B cell (primary cell): ENCODE data around the gene LSM12. TPM values are rescaled to one million over a fixed set of nuclear protein-coding genes. Genes with fewer than 3 reads are reported as not detected.
A peak's percentile ranks its signal among the peaks of the same experiment; 100 is the strongest.

Source experiments
- ATAC-seq: fragments of 200-7000 bp; cut with Tn5 transposase; one replicate; pipeline ENCODE4 v1.10.0; 2021; ENCODE audit warnings: low read depth, mild to moderate bottlenecking, moderate number of reproducible peaks, moderate library complexity
- CTCF ChIA-PET: fragments of 350-600 bp; sonication (Branson Sonifier 250); formaldehyde crosslinking; loops from one replicate; lab custom pipeline; 2021; ENCODE audit warnings: antibody characterized with exemption, inconsistent platforms; lab: Charles Lee
- POLR2A ChIA-PET: fragments of 350-600 bp; sonication (Branson Sonifier 250); formaldehyde crosslinking; loops from one replicate; lab custom pipeline; 2021; ENCODE audit warnings: antibody characterized with exemption; lab: Charles Lee
- DNase-seq: peaks from one replicate; pipeline ENCODE4 v3.0.0; 2013
- H2AFZ ChIP-seq: 2 replicates; pipeline ENCODE4 v1.6.1; 2012; ENCODE audit warnings: mild to moderate bottlenecking, low read depth, low read length; ENCODE audit not compliant: insufficient read depth, poor library complexity, severe bottlenecking
- H3K27ac ChIP-seq, 2 donors: 1 replicate in 1 of 2; 2 replicates in 1 of 2; pipeline ENCODE4 v1.5.1; 2012 to 2013; ENCODE audit warnings: low read length in 2 of 2, mild to moderate bottlenecking in 2 of 2, moderate library complexity in 1 of 2
- H3K27me3 ChIP-seq, 4 experiments: fragments of 200-600 bp in 1 of 4; sonication (generic) in 1 of 4; replicated peaks in 1 of 4; 1 replicate in 2 of 4; 2 replicates in 2 of 4; pipeline versions ENCODE4 v1.6.1 to v1.7.0; 2013 to 2016; ENCODE audit warnings: low read length in 3 of 4, mild to moderate bottlenecking in 2 of 4, mixed read lengths in 1 of 4, moderate library complexity in 1 of 4; ENCODE audit not compliant: insufficient read depth in 4 of 4, control insufficient read depth in 3 of 4; ENCODE audit errors: control extremely low read depth in 1 of 4
- H3K36me3 ChIP-seq, 2 experiments: replicated peaks in 1 of 2; 1 replicate in 1 of 2; 2 replicates in 1 of 2; pipeline versions ENCODE4 v1.6.1 to v1.7.1; 2013; ENCODE audit warnings: low read length in 1 of 2; ENCODE audit not compliant: insufficient read depth in 2 of 2, control insufficient read depth in 1 of 2; ENCODE audit errors: control extremely low read depth in 1 of 2, extremely low read depth in 1 of 2
- H3K4me1 ChIP-seq, 2 donors: fragments of 200-600 bp in 1 of 2; sonication (generic) in 1 of 2; 1 replicate in 1 of 2; 2 replicates in 1 of 2; pipeline versions ENCODE4 v1.5.1 to v1.6.1; 2013 to 2017; ENCODE audit warnings: low read length in 2 of 2; ENCODE audit not compliant: control insufficient read depth in 2 of 2, insufficient read depth in 2 of 2
- H3K4me2 ChIP-seq: replicated peaks from 2 replicates; pipeline ENCODE3; 2012; ENCODE audit warnings: mild to moderate bottlenecking, low read depth, low read length; ENCODE audit not compliant: poor library complexity, severe bottlenecking
- H3K4me3 ChIP-seq, 5 experiments: fragments of 200-600 bp in 1 of 5; sonication (generic) in 1 of 5; 1 replicate in 3 of 5; 2 replicates in 2 of 5; pipeline versions ENCODE4 v1.5.1 to v1.7.0; 2011 to 2016; ENCODE audit warnings: low read length in 4 of 5, mild to moderate bottlenecking in 4 of 5, low read depth in 2 of 5, control low read depth in 1 of 5, moderate library complexity in 1 of 5; ENCODE audit not compliant: insufficient read depth in 1 of 5; ENCODE audit errors: control extremely low read depth in 1 of 5, extremely low read depth in 1 of 5
- H3K79me2 ChIP-seq: fragments of 200-600 bp; sonication (generic); one replicate; pipeline ENCODE4 v1.6.0; 2016; ENCODE audit warnings: low read length; ENCODE audit not compliant: control insufficient read depth, insufficient read depth
- H3K9ac ChIP-seq: fragments of 200-600 bp; sonication (generic); 2 replicates; pipeline ENCODE4 v1.6.1; 2017; ENCODE audit warnings: mild to moderate bottlenecking, low read length, moderate library complexity
- H3K9me3 ChIP-seq, 3 donors: one replicate each; pipeline versions ENCODE4 v1.6.1 to v1.7.1; 2013; ENCODE audit warnings: low read length in 2 of 3; ENCODE audit not compliant: control insufficient read depth in 2 of 3, insufficient read depth in 1 of 3; ENCODE audit errors: control extremely low read depth in 1 of 3
- H4K20me1 ChIP-seq: 2 replicates; pipeline ENCODE4 v1.6.0; 2012; ENCODE audit warnings: mild to moderate bottlenecking, low read length; ENCODE audit not compliant: insufficient read depth, control insufficient read depth, poor library complexity, severe bottlenecking
- H3K27ac Mint-ChIP-seq: one replicate; pipeline ENCODE4 v1.8.0; 2021; ENCODE audit warnings: mixed read lengths
- H3K27me3 Mint-ChIP-seq: one replicate; pipeline ENCODE4 v1.8.0; 2021; ENCODE audit warnings: mixed read lengths
- H3K4me1 Mint-ChIP-seq: one replicate; pipeline ENCODE4 v1.8.0; 2021; ENCODE audit warnings: mixed read lengths
- H3K4me3 Mint-ChIP-seq: one replicate; pipeline ENCODE4 v1.8.0; 2021; ENCODE audit warnings: mixed read lengths
- H3K9me3 Mint-ChIP-seq: one replicate; pipeline ENCODE4 v1.8.0; 2022; ENCODE audit warnings: mixed read lengths; ENCODE audit not compliant: insufficient read depth
- EZH2 ChIP-seq: IDR thresholded peaks from 2 replicates; pipeline ENCODE4 v1.6.1; 2012; ENCODE audit warnings: borderline replicate concordance, low read depth, mild to moderate bottlenecking, moderate library complexity, low read length; ENCODE audit not compliant: insufficient read depth, poor library complexity, severe bottlenecking
- WGBS: methylation state at CpG from one replicate; pipeline ENCODE4 v1.1.5; 2013; ENCODE audit warnings: missing lambda C conversion rate; ENCODE audit not compliant: insufficient coverage; 5-methylcytosine and 5-hydroxymethylcytosine counted together
- intact Hi-C: fragments of 100-400 bp; cut with micrococcal nuclease; formaldehyde crosslinking; loops from one replicate; pipeline ENCODE4 v1.10.0; 2022
- polyA plus RNA-seq: library from polyadenylated mRNA; depleted of rRNA; stranded (reverse); fragments of >200 nt; gene quantifications from 2 replicates; pipeline ENCODE4 v1.2.3, GENCODE V29; 2012
- total RNA-seq, 2 donors: library from RNA; stranded (reverse); fragments of 120-200 nt in 1 of 2; gene quantifications; 1 replicate in 1 of 2; 2 replicates in 1 of 2; pipeline versions ENCODE4 v1.2.3 to v1.2.4, GENCODE V29; 2013 to 2022
- TF ChIP-seq, protein P1 (sequence below): fragments of 200-600 bp; IDR thresholded peaks from one replicate; pipeline ENCODE4 v1.8.0; 2022; ENCODE audit warnings: antibody characterized with exemption, mild to moderate bottlenecking

LSM12 gene
- total and polyA plus RNA-seq, 2 donors (not counting 1 experiment from before 2014, with no cell fraction given), result 16.8 to 31.2 TPM

DNA sequence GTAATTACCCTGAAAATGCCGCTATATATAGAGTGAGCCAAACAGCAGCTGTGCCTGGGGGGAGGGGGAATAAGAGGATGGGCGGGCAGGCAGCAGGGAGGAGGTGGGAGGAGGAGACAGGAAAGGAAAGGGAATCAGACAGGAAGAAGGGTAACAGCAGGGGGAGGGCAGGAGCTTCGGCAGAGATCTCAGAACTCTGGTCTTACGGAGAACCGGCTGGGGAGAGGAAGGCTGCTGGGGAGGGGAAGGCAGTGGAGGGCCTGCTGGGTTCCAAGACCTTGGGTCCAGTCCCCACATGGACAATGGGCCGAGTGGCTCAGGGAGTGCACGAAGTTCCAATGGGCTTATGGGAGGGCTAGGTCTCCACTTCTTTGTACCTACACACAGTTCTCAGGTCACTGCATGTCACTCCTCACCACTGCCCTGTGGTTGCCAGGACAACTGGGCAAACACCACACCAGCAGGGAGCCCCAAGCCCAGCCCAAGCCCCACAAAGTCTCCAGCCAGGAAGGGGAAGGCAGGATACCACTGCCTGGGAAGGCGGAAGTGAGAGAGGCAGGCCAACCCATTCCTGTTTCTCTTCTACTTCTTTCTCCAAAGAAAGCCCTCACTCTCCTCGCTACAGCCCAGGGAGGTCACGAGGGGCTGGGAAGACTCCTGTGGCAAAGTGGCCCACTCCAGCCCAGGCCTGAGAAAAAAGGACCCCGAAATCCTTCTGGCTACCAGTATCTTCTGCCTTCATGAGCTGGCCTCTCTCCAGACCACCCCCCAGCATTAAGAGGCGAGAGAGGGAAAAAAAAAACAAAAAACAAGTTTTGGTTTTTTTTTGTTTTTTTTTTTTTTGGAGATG is 29.4 kb upstream of the LSM12 start:
- DNase-seq, result no peak
- ChIA-PET CTCF (interaction anchor here (0.8 to 1.4 kb wide), 2 partner anchors 53 to 152 kb away, joined by 3 read pairs; no protein-coding TSS in a partner anchor), POLR2A (no interaction called here)
- Histone ChIP-seq H3K9me3 (no peaks in the 10 kb centered on the region), H3K27me3 (no peaks in the 10 kb centered on the region), H3K9ac (no peak overlapping the region), H3K36me3 (peaks cover 0 to 32% of the 10 kb centered on the region in 2 experiments), H3K4me2 (peak overlapping the region; percentile 28), H3K79me2 (peaks cover 5% of the 10 kb centered on the region), H3K4me3 (no peak overlapping the region), H3K4me1 (peaks cover 6 to 15% of the 10 kb centered on the region in 2 donors), H3K27ac (no peak overlapping the region), H2AFZ (no peak overlapping the region), H4K20me1 (peaks cover 46% of the 10 kb centered on the region)
- no peak for TF ChIP-seq EZH2
- TF ChIP-seq, protein P1, sequence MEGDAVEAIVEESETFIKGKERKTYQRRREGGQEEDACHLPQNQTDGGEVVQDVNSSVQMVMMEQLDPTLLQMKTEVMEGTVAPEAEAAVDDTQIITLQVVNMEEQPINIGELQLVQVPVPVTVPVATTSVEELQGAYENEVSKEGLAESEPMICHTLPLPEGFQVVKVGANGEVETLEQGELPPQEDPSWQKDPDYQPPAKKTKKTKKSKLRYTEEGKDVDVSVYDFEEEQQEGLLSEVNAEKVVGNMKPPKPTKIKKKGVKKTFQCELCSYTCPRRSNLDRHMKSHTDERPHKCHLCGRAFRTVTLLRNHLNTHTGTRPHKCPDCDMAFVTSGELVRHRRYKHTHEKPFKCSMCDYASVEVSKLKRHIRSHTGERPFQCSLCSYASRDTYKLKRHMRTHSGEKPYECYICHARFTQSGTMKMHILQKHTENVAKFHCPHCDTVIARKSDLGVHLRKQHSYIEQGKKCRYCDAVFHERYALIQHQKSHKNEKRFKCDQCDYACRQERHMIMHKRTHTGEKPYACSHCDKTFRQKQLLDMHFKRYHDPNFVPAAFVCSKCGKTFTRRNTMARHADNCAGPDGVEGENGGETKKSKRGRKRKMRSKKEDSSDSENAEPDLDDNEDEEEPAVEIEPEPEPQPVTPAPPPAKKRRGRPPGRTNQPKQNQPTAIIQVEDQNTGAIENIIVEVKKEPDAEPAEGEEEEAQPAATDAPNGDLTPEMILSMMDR, result no peak
- H3K4me1 Mint-ChIP-seq, result peaks cover 15% of the 10 kb centered on the region
- intact Hi-C loops, result no loop called here
- 19% methylated on average over 9 of the region's 12 CpGs for WGBS
- no peaks in the 10 kb centered on the region for H3K27me3 Mint-ChIP-seq
- no peak overlapping the region for H3K4me3 Mint-ChIP-seq
- peak overlapping the region; percentile 50 for H3K27ac Mint-ChIP-seq
- no peak for ATAC-seq
- H3K9me3 Mint-ChIP-seq, result no peaks in the 10 kb centered on the region

DNA sequence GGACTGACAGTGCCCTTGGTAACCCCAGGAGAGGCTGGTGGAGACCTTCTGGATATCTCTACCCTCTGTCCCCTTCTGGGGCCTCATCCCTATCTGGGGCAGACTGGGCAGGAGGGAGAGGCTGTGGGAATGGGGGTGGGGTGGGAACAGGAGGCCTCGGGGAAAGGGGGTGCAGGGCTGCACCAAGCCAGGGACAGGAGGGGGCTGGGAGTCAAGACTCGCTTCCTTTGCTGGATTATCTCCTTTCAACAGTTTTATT is 28.8 kb upstream of the LSM12 start:
- Histone ChIP-seq H3K9ac (no peak overlapping the region), H4K20me1 (peaks cover 46% of the 10 kb centered on the region), H3K36me3 (peaks cover 0 to 32% of the 10 kb centered on the region in 2 experiments), H2AFZ (no peak overlapping the region), H3K9me3 (no peaks in the 10 kb centered on the region), H3K4me3 (no peak overlapping the region), H3K4me1 (peaks cover 6 to 15% of the 10 kb centered on the region in 2 donors), H3K4me2 (no peak overlapping the region), H3K27me3 (no peaks in the 10 kb centered on the region), H3K79me2 (peaks cover 5% of the 10 kb centered on the region), H3K27ac (no peak overlapping the region)
- Mint-ChIP-seq H3K27ac (no peak overlapping the region), H3K4me1 (peaks cover 15% of the 10 kb centered on the region), H3K27me3 (no peaks in the 10 kb centered on the region), H3K9me3 (no peaks in the 10 kb centered on the region), H3K4me3 (no peak overlapping the region)
- DNase-seq (no peak), ATAC-seq (no peak)
- POLR2A ChIA-PET, result interaction anchor here (0.7 kb wide), 1 partner anchor 262 kb away, joined by 3 read pairs; no protein-coding TSS in a partner anchor
- CTCF ChIA-PET, result no interaction called here
- intact Hi-C loops, result no loop called here
- WGBS, result no CpG with 5 or more reads among the region's 2 CpGs
- TF ChIP-seq, protein P1, result no peak
- TF ChIP-seq EZH2, result no peak
